Aorta (tissue), 5 donors: Measurements from ENCODE around the gene CD300LF. TPM values are rescaled to one million over a fixed set of nuclear protein-coding genes. Genes with fewer than 3 reads are reported as not detected.

ENCODE experiments used
- ATAC-seq: fragments of 200-7000 bp; cut with Tn5 transposase; one replicate; pipeline ENCODE4 v1.9.1; 2022; ENCODE audit warnings: moderate library complexity; ENCODE audit not compliant: low FRiP score
- DNase-seq, 2 donors: peaks; one replicate each; pipeline ENCODE4 v3.0.0-alpha.2; 2020
- H3K27ac ChIP-seq, 2 donors: one replicate each; pipeline ENCODE4 v1.5.1; 2013; ENCODE audit warnings: low read length in 2 of 2, mild to moderate bottlenecking in 2 of 2, moderate library complexity in 2 of 2, control low read depth in 1 of 2, inconsistent platforms in 1 of 2, low read depth in 1 of 2
- H3K27me3 ChIP-seq, 2 donors: one replicate each; pipeline ENCODE4 v1.6.1; 2013; ENCODE audit warnings: control low read depth in 1 of 2, low read length in 1 of 2, mild to moderate bottlenecking in 1 of 2, moderate library complexity in 1 of 2; ENCODE audit not compliant: insufficient read depth in 2 of 2, control insufficient read depth in 1 of 2
- H3K36me3 ChIP-seq, 2 donors: one replicate each; pipeline ENCODE4 v1.6.1; 2013; ENCODE audit warnings: control low read depth in 1 of 2, low read length in 1 of 2, mild to moderate bottlenecking in 1 of 2; ENCODE audit not compliant: insufficient read depth in 2 of 2, control insufficient read depth in 1 of 2
- H3K4me1 ChIP-seq, 2 donors: one replicate each; pipeline ENCODE4 v1.6.1; 2013; ENCODE audit warnings: low read length in 2 of 2, control low read depth in 1 of 2, mild to moderate bottlenecking in 1 of 2, moderate library complexity in 1 of 2; ENCODE audit not compliant: insufficient read depth in 2 of 2, control insufficient read depth in 1 of 2
- H3K4me3 ChIP-seq, 2 donors: one replicate each; pipeline ENCODE4 v1.5.1; 2013; ENCODE audit warnings: low read length in 2 of 2, control low read depth in 1 of 2, mild to moderate bottlenecking in 1 of 2
- H3K9me3 ChIP-seq: one replicate; pipeline ENCODE4 v1.6.1; 2013; ENCODE audit warnings: mild to moderate bottlenecking, low read length; ENCODE audit not compliant: control insufficient read depth
- WGBS, 2 donors: extraction: QIAGEN DNeasy Blood & Tissue Kit; methylation state at CpG; one replicate each; pipeline ENCODE4 v1.1.7; 2013; 5-methylcytosine and 5-hydroxymethylcytosine counted together
- intact Hi-C, 2 donors: fragments of 100-400 bp; cut with DNase I; formaldehyde crosslinking; loops; one replicate each; pipeline versions ENCODE4 v1.14.2 to v1.15.0; 2022
- polyA plus RNA-seq, 2 donors: library from polyadenylated mRNA; stranded (reverse); fragments of 200-250 nt; gene quantifications; one replicate each; pipeline ENCODE4 v1.2.3, GENCODE V29; 2013
- total RNA-seq, 2 donors: library from RNA; stranded (reverse); fragmentation: NEBNext Ultra II Directional; extraction: Animal tissue kit (Norgen Biotek cat#: 25700); gene quantifications; one replicate each; pipeline ENCODE4 v1.2.1, GENCODE V29; 2021
- donor health status: healthy with polysubstance abuse.
- donor health status: Bipolar disorder and iron deficiency.
- donor health status: DM: no; HTN: no; CAD: no.
- donor health status: DM: no; HTN: no; CAD: no.
- donor health status: DM: yes; HTN: yes; CAD: no.

Gene CD300LF
- total and polyA plus RNA-seq, 4 donors = 0.61 to 2.2 (median 1.6) TPM

DNA sequence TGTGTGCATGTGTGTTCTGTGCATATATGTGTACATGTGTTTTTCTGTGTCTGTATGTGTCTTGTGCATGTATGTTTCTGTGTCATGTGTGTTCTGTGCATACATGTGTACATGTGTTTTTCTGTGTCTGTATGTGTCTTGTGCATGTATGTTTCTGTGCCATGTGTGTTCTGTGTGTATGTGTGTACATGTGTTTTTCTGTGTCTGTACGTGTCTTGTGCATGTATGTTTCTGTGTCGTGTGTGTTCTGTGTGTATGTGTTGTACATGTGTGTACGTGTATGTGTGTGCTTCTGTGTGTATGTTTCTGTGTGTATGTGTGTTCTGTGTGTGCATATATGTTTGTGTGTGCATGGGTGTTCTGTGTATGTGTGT, 16.0 kb upstream of the CD300LF start:
- WGBS, 2 donors = 91 to 92% methylated on average over 3 of the region's 3 CpGs
- no peak overlapping the region for H3K4me3 ChIP-seq
- ATAC-seq = no peak
- DNase-seq = no peak
- H3K27me3 ChIP-seq = no peaks in the 10 kb centered on the region
- intact Hi-C loops = no loop called here
- H3K9me3 ChIP-seq = no peaks in the 10 kb centered on the region
- no peaks in the 10 kb centered on the region for H3K36me3 ChIP-seq
- no peaks in the 10 kb centered on the region for H3K4me1 ChIP-seq
- H3K27ac ChIP-seq = no peak overlapping the region

DNA sequence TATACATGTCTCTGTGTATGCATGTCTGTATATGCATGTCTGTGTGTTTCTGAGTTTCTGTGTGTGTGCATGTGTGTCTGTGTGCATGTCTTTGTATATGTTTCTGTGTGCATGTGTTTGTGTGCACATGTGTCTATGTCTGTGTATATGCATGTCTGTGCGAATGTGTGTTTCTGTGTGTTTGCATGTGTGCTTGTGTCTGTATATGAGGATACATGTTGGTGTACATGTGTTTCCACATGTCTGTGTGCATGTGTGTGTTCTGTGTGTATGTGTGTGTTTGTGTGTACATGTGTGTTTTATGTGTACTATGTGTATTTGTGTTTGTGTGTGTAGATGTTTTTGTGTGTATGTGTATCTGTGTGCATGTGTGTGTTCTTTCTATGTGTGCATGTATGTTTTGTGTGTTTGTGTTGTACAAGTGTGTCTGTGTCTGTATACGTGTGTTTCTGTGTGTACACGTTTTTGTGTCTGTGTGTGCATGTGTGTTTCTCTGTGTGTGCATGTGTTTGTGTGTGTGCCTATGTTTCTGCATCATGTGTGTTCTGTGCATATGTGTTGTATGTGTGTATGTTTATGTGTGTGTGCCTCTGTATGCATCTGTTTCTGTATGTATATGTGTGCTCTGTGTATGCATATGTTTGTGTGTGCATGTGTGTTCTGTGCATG, 15.4 kb upstream of the CD300LF start:
- intact Hi-C loops = no loop called here
- WGBS, 2 donors = 88 to 92% methylated on average over 3 of the region's 3 CpGs
- no peak for ATAC-seq
- Histone ChIP-seq H3K27me3 (no peaks in the 10 kb centered on the region), H3K27ac (no peak overlapping the region), H3K9me3 (no peaks in the 10 kb centered on the region), H3K4me1 (no peaks in the 10 kb centered on the region), H3K36me3 (no peaks in the 10 kb centered on the region), H3K4me3 (no peak overlapping the region)
- DNase-seq = no peak

DNA sequence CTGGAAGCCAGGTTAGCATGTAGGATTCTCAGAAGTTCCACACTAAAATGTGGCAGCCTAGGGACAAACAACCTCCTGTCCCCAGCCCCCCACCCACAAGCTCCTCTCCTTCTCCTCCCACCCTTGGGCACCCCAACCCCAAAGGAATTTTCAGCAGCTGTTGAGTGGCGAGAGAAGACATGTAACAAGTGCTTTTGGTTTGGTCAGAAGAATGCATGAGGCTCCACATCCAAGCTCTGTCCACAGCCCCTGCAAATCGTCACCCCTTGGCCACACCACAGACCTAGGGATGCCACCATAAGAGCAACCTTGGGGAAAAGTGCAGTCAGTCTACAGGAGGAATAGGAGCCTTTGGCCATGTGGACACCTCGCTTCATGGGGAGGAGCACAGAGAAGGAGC, 12.4 kb upstream of the CD300LF start:
- Histone ChIP-seq H3K27ac (no peak overlapping the region), H3K36me3 (no peaks in the 10 kb centered on the region), H3K9me3 (peaks cover 6% of the 10 kb centered on the region), H3K27me3 (peaks cover 0 to 2% of the 10 kb centered on the region in 2 donors), H3K4me1 (no peaks in the 10 kb centered on the region), H3K4me3 (no peak overlapping the region)
- WGBS, 2 donors = 80 to 84% methylated on average over 3 of the region's 3 CpGs
- intact Hi-C loops = no loop called here
- DNase-seq (no peak), ATAC-seq (no peak)

DNA sequence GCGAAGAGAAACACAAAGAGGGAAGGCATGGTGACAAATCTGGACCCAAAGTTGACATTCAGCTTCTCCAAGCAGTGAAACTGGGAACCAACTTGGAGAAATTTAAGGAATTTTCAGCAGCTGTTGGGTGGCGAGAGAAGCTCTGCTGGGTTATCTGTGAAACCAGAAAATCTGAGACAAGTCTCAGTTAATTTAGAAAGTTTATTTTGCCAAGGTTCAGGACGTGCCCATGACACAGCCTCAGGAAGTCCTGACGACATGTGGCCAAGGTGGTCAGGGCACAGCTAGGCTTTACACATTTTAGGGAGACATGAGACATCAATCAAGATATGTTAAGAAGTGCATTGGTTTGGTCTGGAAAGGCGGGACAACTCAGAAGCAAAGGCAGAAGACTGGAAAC, 11.2 kb upstream of the CD300LF start:
- no peaks in the 10 kb centered on the region for H3K36me3 ChIP-seq
- H3K4me1 ChIP-seq = no peaks in the 10 kb centered on the region
- intact Hi-C loops = no loop called here
- H3K27ac ChIP-seq = no peak overlapping the region
- H3K9me3 ChIP-seq = peaks cover 6% of the 10 kb centered on the region
- 42 to 53% methylated on average over 5 of the region's 5 CpGs for WGBS, 2 donors
- H3K4me3 ChIP-seq = no peak overlapping the region
- peaks cover 0 to 2% of the 10 kb centered on the region in 2 donors for H3K27me3 ChIP-seq
- DNase-seq = no peak
- no peak for ATAC-seq

DNA sequence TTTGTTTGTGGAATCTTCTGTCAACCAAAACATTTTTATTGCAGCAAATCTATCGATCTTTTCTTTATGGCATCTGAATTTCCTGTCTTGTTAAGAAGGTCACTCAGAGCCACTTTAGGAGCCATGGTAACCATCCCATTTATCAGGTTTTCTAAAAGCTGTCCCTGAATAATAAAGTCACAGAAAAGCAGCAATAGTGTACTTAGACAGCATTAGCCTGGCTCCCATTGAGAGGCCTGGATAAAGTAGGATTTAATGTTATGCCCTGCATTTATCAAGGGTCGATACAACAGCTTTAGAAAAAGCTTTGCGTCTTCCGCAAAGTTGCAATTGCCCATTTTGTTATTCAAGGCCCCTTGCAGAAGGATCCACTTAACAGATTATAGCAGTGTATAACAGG, 10.1 kb upstream of the CD300LF start:
- Histone ChIP-seq H3K27me3 (peaks cover 0 to 2% of the 10 kb centered on the region in 2 donors), H3K9me3 (peaks cover 6% of the 10 kb centered on the region), H3K4me1 (no peaks in the 10 kb centered on the region), H3K27ac (no peak overlapping the region), H3K36me3 (no peaks in the 10 kb centered on the region), H3K4me3 (no peak overlapping the region)
- no peak for ATAC-seq
- 72 to 83% methylated on average over 4 of the region's 4 CpGs for WGBS, 2 donors
- intact Hi-C loops = no loop called here
- DNase-seq = no peak

DNA sequence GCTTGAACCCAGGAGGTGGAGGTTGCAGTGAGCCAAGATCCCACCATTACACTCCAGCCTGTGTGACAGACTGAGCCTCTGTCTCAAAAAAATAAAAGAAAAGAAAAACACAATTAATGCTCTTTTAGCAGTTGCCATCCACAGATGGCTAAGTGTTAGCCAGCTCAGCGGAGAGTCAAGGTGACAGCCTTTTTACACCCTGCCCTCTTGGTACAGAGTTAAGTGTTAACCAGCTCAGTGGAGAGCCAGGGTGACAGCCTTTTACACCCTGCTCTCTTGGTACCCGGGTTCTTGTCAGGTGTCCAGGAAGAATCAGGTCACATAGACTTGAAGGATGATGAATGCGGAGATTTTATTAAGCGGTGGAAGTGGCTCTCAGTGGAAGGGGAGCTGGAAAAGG, 7.8 kb upstream of the CD300LF start:
- no peaks in the 10 kb centered on the region for H3K4me1 ChIP-seq
- H3K4me3 ChIP-seq = no peak overlapping the region
- H3K9me3 ChIP-seq = peaks cover 6% of the 10 kb centered on the region
- no peaks in the 10 kb centered on the region for H3K36me3 ChIP-seq
- H3K27ac ChIP-seq = no peak overlapping the region
- no peak for DNase-seq
- WGBS, 2 donors = 89% methylated on average over 4 of the region's 4 CpGs
- intact Hi-C loops = no loop called here
- peaks cover 0 to 2% of the 10 kb centered on the region in 2 donors for H3K27me3 ChIP-seq
- ATAC-seq = no peak

DNA sequence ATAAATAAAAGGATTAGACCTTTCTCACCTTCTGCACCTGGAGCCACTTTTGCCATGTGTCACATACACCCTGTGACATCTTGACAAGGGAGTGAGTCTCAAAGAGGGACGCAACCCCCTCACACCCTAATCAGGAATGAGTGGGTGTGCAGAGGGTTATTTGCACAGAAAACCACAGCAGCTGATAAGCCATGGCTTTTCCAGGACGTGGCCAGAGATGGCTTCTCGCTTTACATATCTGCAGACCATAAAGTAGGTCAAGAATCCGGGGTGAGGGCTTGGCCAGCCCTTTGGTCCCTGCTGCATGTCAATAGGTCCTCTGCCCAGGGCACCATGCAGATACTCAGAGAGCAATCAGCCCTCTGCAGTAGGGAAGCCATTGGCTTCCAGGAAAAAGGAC, 2.4 kb upstream of the CD300LF start:
- Histone ChIP-seq H3K27ac (no peak overlapping the region), H3K4me3 (no peak overlapping the region), H3K4me1 (no peaks in the 10 kb centered on the region), H3K9me3 (no peaks in the 10 kb centered on the region), H3K36me3 (no peaks in the 10 kb centered on the region), H3K27me3 (no peaks in the 10 kb centered on the region)
- WGBS, 2 donors = 35 to 41% methylated on average over 4 of the region's 4 CpGs
- DNase-seq (no peak), ATAC-seq (no peak)
- intact Hi-C loops = no loop called here

DNA sequence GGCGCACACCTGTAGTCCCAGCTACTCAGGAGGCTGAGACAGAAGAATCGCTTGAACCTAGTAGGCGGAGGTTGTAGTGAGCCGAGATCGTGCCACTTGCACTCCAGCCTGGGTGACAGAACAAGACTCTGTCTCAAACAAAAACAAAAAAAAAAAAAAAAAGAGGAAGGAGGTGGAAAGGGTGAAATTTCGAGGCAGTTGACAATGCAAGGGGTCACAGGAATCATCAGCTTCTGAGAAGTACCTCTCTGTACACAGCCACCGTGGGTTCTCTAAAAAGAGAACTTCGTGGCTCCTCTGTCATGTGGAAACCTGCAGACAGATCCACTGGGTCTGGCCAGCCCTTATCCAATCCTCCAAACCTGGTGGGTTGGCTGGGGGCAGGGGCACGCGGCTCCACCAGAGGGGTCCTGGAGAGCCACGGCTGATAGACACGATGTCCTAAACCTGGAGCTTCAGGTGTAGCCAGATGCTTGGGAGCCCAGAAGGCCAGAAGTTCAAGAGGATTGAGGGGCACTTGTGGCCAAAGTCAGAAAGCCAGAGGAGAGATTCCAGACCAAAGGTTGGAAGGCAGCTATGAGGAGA, 540 bp upstream of the CD300LF start:
- ATAC-seq = no peak
- no peaks in the 10 kb centered on the region for H3K4me1 ChIP-seq
- H3K9me3 ChIP-seq = no peaks in the 10 kb centered on the region
- no peak overlapping the region for H3K4me3 ChIP-seq
- no peak overlapping the region for H3K27ac ChIP-seq
- no peak for DNase-seq
- intact Hi-C loops = no loop called here
- 85 to 90% methylated on average over 12 of the region's 12 CpGs for WGBS, 2 donors
- no peaks in the 10 kb centered on the region for H3K27me3 ChIP-seq
- H3K36me3 ChIP-seq = no peaks in the 10 kb centered on the region

DNA sequence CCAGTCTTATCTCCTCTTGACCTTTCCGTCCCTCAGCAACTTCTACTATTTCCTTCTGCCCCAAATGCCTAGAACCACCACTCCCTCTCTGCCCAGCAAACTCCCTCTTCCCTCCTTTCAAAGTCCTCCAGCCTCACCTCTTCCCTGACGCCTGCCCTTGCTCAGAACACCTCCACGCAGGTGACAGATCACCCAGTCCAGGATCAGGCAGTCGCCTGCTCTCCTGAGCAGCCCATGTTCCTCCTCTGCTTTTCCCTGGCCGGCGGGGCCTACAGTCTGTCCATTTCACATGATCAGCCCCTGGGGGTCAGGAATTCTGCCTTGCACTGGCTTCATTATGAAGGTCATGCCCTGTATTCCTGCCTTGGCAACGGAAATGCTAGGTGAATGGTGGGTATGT, 422 bp downstream of the CD300LF start:
- Histone ChIP-seq H3K27ac (no peak overlapping the region), H3K4me3 (no peak overlapping the region), H3K9me3 (no peaks in the 10 kb centered on the region), H3K36me3 (no peaks in the 10 kb centered on the region), H3K27me3 (no peaks in the 10 kb centered on the region), H3K4me1 (no peaks in the 10 kb centered on the region)
- ATAC-seq (no peak), DNase-seq (no peak)
- intact Hi-C loops = no loop called here
- WGBS, 2 donors = 68 to 75% methylated on average over 7 of the region's 7 CpGs
